Activated CD8-positive, alpha-beta memory T cell treated with anti-CD3 and anti-CD28 coated beads, Interleukin-2, amount 50 U/mL, for 48 hours (primary cell): Measurements from ENCODE around the gene HES1.

Experiments used
- DNase-seq: peaks from one replicate; pipeline ENCODE4 v3.0.0-alpha.2; 2020

Gene HES1

GRCh38 chr3:194174406-194174805 lies 38.5 kb downstream of the HES1 start:
- DNase-seq, result no peak

GRCh38 chr3:194174980-194175379 lies 39.0 kb downstream of the HES1 start:
- no peak for DNase-seq

GRCh38 chr3:194176274-194176991 lies 40.5 kb downstream of the HES1 start:
- DNase-seq, result no peak

GRCh38 chr3:194177141-194177540 lies 41.2 kb downstream of the HES1 start:
- DNase-seq, result no peak

GRCh38 chr3:194178128-194178527 lies 42.2 kb downstream of the HES1 start:
- no peak for DNase-seq

GRCh38 chr3:194178669-194179068 lies 42.7 kb downstream of the HES1 start:
- DNase-seq, result no peak

- DNase-seq, result no peak
Measured at GRCh38 chr3:194180570-194180969, 44.6 kb downstream of the HES1 start.

GRCh38 chr3:194181612-194182529 lies 45.9 kb downstream of the HES1 start:
- DNase-seq, result no peak

- DNase-seq, result no peak
Measured at GRCh38 chr3:194183271-194183670, 47.3 kb downstream of the HES1 start.

- no peak for DNase-seq
Measured at GRCh38 chr3:194184265-194184751, 48.4 kb downstream of the HES1 start.

- DNase-seq, result no peak
Measured at GRCh38 chr3:194184801-194185200, 48.9 kb downstream of the HES1 start.

GRCh38 chr3:194185221-194185620 lies 49.3 kb downstream of the HES1 start:
- DNase-seq, result no peak

- no peak for DNase-seq
Measured at GRCh38 chr3:194187233-194187944, 51.4 kb downstream of the HES1 start.
